Ovary (tissue), 3 donors: ENCODE results near the gene GAL3ST2.

Experiments used
- CTCF ChIP-seq, 3 donors: fragments of 450-650 bp in 2 of 3; fragments of 200-600 bp in 1 of 3; IDR thresholded peaks; one replicate each; pipeline versions ENCODE4 v1.5.1 to v1.8.0; 2016 to 2022; ENCODE audit warnings: antibody characterized with exemption in 3 of 3, mild to moderate bottlenecking in 1 of 3
- EP300 ChIP-seq: sonication (generic); formaldehyde crosslinking; IDR thresholded peaks from one replicate; pipeline ENCODE4 v1.6.1; 2017; ENCODE audit warnings: antibody characterized with exemption
- POLR2A ChIP-seq: fragments of 450-650 bp; IDR thresholded peaks from one replicate; pipeline ENCODE4 v1.6.1; 2017; ENCODE audit warnings: antibody characterized with exemption, mild to moderate bottlenecking, moderate library complexity
- donor health status: DM: no; HTN: no; CAD: no.

GRCh38 chr2:241821460-241822263 is 45.0 kb downstream of the GAL3ST2 start:
- TF ChIP-seq EP300 (no peak), CTCF (IDR thresholded peaks at IDR 0.05) (no peak), POLR2A (no peak)
